ENCODE results near the gene PGAP3.

The PGAP3 gene

DNA sequence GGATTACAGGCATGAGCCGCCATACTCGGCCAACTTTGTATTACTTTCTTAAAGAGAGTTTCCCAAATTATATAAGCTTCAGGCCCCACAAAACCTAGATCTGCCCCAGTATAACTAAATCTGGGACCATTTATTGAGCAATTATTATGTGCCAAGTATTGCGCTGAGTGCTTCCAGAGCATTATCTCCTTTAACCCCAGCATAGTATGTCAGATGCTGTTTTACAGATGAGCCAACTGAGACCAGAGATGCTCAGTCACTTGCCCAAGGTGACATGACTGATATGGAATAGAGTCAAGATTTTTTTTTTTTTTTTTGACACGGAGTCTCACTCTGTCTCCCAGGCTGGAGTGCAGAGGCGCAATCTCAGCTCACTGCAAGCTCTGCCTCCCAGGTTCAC lies 10.1 kb upstream of the PGAP3 start:
- in situ Hi-C loops (cut with MboI; ENCODE audit: low sequenced_read_pairs) = no loop called here

DNA sequence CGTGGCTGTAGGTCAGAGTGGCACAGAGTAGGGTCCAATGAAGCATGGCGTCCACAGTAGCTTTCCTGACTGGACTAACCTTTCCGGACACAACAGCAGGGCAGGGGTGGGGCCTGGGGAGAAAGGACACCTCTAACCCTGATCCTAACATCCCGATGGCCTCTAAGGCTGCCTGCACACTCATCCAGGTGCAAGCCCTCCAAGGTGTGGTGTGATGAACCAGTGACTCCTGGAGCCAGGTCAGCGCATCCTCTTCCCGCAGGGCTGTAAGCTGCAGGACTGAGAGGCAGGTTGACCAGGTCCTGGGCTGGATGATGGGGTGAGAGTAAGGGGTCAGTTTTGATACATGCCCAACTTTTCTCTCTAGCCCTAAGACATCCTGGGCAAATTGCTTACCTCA lies 8.9 kb upstream of the PGAP3 start:
- in situ Hi-C loops (cut with MboI; ENCODE audit: low sequenced_read_pairs) = no loop called here

DNA sequence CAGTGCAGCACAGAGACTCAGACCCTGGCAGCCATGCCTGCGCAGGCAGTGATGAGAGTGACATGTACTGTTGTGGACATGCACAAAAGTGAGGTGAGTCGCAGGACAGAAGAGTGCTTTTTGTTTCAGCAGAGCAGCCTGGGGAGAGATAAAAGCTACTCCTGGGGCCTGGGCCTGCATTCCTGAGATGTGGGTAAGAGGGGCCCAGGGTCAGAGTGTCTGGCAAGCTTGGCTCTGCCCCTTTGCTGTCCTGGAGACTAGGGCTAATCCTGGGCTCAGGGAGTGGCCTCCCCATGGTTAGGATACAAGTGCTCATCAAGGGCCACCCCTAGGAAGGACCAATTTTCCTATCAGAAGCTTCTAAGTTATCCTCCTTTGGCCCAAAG lies 7.2 kb upstream of the PGAP3 start:
- in situ Hi-C loops (cut with MboI; ENCODE audit: low sequenced_read_pairs) = no loop called here

DNA sequence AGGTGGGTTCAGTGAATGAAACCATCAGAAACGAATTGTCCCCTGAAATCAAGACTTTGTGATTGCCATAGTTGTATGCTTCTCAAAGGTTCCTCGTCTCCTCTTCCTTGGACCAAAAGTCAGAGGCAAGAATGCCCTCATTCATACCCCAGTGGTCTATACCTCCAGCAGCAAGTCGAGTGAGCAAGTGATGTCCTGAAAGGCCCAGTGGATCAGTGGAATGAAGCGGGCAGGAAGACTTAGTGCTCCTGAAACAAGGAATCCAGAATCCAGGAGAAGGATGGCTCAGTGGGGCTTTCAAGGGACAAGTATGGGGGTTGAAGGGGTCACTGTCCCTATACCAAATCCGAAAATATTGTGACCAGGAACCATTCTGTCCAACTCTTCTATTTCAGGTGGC lies 6.7 kb upstream of the PGAP3 start:
- in situ Hi-C loops (cut with MboI; ENCODE audit: low sequenced_read_pairs) = no loop called here

DNA sequence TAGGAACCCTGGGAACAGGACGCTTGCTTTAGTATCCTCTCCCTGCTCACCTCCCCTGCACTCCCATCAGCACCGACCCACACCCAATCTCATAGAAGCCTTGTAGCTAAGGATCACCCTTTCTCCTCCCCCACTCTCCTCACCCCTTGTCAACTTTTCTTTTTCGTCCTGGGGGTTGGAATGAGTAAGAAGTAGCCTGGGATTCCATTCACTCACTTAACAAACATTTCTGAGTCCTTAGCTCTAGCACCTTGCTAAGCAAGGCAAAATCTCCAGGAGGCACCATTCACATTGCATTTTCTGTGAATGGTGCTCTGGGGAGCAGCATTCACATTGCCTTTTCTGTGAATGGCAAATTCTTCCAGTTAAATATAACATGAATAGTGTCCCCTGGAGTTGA lies 1.1 kb upstream of the PGAP3 start:
- in situ Hi-C loops (cut with MboI; ENCODE audit: low sequenced_read_pairs) = no loop called here

DNA sequence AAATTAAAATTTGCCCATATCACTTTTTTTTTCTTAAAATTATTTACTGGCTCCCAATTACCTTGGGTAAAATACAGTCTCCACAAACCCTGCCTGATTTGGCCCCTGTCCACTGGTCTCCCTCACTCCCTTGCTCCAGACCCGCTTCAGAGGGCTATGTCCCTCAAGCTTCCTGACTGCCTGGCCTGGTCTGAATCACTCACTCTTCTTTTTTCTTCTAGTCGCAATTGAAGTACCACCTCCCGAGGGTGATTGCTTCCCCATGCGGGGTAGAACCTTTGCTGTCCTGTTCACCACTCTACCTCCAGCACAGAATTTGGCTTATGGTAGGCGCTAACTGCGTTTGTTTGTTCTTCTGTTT lies 598 bp upstream of the PGAP3 start:
- in situ Hi-C loops (cut with MboI; ENCODE audit: low sequenced_read_pairs) = no loop called here

DNA sequence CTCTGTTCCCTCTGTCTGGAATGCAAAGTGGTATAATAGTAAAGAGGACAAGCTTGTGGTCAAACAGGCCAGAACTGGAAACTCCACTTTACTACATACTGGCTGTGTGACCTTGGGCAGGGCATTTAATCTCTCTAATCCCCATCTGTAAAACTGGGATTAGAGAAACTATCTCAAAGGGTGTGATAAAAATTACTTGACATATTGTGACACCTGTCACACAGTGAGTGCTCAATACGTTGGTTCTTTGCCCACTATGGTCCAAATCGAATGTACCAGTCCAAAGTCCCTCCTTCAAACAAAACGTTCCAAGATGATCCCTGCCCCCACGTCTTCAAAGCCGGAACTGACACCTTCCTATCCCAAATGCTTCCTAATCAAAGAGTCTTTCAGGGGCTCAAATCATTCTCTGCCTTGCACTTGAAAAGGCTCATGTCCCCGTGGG lies 734 bp downstream of the PGAP3 start:
- in situ Hi-C loops (cut with MboI; ENCODE audit: low sequenced_read_pairs) = no loop called here

DNA sequence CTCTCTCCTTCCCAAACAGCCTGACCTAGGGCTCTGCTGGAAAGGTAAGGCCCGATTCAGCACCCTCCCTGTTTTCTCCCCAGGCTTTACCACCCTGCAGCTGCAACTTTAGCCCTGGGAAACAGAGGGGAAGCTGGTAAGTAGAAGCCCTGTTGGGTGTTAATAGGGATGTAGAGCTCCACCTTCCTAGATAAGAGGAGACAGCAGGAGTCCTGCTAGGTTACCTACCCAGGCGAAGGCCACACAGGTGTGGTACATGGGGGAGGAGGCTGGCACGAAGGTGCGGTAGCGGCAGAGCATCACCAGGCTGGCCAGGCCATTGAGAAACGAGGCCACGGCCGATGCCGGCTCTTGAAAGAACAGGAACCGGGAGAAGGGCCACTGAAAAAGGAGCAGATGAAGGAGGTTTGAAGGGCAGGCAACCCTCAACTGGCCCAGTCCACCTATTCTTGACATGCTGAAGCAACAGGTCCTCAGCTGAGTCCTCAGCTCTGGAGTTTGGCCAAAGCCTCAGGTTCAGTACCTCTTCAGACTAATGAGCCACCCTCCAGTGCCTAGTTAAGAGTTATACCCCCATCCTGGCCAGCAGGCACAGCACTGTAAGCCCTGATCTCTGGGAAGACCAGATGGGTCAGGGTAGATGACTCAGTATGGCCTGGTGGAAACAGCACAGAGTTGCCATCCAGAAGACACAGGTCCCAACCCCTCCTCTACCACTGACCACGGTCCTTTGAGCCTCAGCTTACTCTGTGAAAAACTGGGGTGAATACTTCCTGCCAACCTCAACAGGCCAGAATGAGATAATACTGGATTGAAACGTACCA lies 3.3 kb downstream of the PGAP3 start:
- in situ Hi-C loops (cut with MboI; ENCODE audit: low sequenced_read_pairs) = no loop called here

DNA sequence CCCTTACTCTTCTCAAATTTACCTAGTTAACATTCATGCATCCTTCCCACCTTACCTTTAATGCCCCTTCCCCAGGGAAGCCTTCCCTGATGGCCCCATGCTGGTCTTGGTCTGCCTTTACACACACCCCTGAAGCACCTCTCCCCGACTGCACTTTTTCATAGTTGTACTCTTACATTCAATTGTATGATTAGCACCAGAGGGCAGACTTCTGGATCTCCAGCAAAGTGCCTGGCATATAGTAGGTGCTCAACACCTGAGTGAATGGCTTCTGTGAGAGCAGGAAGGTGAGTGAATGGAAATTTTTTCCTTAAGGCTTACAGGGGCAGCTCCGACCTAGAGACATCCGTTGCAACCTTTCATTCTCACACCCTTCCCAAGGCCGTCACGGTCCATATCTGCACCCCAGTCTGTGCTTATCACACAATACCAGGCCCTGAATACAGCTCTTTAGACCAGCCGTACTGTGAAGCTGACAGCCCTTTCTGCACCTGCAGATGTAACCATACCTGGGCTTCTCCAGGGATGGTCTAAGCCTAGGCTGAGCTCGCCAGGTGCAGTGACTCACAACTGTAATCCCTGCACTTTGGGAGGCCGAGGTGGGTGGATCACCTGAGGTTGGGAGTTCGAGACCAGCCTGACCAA lies 4.4 kb downstream of the PGAP3 start:
- in situ Hi-C loops (cut with MboI; ENCODE audit: low sequenced_read_pairs) = no loop called here

DNA sequence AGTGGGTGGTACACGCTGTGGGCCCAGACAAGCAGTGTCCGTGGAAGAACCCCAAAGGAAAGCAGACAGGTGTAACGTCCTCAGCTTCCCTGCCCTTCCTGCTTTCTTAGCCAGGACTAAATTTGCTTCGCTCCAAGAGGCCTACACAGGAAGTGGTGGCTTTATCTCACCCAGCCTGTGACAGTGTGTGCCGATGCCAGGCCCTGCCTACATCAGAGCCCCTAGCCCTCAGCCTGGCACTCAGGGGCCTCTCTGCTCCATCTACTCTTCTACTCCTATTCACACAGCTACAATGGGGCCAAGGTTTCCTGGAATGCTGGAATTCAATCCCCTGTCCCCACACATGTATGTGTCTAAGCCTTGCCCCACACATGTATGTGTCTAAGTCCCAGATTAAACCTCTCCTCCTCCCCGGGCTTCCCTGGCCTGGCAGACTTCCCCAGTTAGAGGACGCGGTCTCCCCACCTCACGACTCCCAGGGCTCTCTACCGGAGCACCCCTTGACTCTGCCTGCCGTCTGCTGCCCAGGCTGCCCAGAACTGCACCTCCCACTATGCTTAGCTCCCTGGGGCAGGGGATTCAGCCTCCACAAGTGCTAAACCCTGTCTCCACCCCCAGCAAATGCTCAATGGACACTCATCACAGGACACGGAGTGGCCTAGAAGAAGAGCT lies 8.2 kb downstream of the PGAP3 start:
- in situ Hi-C loops (cut with MboI; ENCODE audit: low sequenced_read_pairs) = no loop called here

DNA sequence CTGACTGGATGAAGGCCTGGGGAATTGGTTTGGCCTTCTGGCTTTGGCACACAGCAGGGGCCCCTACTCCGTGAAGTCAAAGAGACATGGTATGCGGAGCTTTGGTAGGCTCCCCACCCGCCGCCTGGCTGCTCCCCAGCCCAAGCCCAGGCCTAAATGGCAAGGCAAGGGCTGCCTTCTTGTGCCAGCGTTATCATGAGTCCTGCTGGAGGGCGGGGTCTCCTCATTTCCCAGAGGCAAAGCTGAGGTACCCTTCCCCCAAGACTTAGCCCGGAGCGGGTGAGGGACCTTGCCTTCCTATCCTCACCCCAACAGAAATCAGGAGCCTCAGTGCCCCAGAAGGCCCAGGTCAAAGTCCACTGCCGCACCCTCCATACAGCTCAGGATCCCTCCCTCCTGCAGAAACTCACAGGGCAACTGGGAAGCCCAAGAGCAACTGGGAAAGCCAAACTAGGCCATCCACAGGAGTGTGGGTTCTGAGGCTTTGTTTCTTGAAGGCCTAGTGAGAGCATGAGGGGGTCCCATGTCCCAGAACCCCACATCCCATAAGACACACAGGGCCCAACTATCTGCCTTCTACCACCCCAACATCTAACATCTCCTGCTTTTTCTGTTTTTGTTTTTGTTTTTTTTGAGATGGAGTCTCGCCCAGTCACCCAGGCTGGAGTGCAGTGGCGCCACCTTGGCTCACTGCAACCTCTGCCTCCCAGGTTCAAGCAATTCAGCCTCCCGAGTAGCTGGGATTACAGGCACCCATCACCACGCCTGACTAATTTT lies 9.3 kb downstream of the PGAP3 start:
- in situ Hi-C loops (cut with MboI; ENCODE audit: low sequenced_read_pairs) = no loop called here

DNA sequence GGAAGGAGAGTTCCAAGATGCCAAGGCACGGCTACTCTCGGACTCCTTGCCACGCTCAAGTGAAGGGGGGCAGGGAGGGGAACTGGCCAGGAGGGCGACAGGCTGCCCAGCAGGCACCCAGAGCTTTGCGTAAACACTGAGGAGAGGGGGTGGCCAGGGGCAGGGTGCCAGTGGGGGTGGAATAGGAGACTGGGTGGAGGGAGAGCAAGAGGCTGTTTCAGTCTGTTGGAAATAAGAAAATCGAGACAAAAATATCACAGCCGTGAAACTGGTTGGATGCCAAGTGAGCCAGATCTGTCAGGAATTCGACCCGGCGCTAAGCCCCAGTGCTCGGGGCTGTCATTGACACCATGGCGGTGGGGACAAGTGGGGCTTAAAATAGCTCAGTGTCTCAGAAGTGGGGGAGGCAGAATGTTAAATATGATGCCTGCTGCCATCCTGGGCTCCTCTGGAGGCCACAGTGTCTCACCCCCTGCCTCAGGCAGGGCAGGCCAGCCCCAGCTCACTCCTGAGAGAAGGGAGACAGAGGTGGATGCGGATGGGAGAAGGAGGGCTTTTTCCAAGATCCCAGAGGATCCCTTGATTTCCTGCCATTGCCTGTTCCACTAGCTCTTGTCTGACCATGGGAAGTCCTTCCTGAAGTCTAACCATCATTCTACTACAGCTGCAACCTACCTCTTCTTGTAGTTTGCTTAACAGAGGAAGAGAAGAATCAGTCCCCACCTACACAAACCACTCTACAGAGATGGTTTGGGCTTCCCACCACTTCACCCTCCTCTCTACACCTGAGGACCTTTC lies 10.1 kb downstream of the PGAP3 start:
- in situ Hi-C loops (cut with MboI; ENCODE audit: low sequenced_read_pairs) = no loop called here

DNA sequence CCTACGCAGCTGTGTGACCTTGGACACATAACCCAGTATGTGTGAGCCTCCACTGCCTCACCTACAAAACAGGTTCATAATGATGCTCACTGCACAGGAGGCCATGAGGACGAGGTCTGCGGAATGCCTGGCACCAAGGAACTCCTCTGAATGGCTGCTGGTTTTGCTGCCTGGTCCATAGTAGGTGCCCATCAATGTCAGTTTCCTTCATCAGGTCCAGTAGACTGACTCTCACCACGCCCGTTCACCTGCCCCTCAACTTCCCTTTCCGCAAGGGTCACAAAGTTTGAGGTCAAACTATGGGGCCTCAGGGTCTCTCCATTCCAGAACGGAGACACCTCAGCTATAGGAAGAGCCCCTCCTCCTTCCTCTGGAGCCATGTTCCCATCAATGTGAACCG lies 10.8 kb downstream of the PGAP3 start:
- in situ Hi-C loops (cut with MboI; ENCODE audit: low sequenced_read_pairs) = no loop called here

DNA sequence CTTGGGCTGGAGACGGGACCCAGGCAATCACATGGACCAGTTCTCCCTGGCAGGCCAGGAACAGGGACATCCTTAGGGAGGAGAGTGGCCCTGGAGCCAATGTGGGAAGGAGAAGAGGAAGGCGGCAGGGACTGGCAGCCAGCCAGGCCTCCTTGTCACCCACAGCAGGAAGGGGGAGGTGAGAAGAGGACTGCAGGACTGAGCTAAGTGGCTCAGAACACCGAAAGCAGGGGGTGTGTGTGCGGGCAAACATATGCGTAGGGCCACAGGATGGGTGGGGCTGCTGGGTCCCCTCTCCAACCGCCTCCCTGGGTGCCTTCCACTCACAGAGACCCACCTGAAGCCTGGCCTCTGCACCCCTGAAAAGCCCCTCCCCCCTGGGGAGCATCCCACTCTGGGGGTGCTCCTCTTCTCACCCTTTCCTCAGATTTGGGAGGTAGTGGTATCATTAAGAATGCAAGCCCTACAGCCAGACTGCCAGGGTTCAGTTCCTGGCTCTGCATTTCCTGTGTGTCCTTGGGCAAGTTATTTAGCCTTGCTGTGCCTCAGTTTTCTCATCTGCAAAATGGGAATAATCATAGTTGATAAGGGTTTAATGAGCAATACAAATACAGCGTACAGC lies 11.5 kb downstream of the PGAP3 start:
- in situ Hi-C loops (cut with MboI; ENCODE audit: low sequenced_read_pairs) = no loop called here

DNA sequence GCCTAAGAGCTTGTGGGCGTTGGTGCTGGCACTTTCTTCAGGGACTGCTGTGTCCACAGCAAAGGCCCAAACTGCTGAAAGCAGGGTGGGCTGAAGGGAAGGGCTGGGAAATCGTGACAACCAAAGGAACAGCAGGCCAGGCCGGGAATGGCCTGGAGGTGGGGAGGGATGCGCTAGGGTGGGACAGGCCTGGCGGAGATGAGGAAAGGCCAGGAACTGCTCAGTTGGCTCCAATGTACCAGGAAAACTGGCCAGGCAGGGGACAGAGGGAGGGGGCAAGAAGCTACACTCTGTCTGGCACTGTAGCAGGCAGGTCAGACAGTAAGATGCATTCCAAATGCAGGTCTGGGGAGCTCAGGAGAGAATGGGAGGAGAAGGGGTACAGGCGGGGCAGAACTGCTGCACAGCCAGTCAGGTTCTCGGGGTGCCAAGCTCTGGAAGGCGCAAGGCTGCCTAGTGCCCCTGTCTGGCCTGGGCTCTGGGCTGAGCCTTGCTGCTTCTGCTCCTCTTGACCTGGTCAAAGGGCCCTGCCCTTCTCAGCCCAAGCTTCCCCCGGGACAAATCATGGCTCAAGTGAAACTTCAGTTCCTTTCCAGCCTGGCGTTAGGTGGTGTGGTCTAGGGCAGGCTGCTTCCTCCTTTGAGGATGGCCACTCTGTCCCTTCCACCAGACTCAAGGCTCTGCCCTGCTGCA lies 12.3 kb downstream of the PGAP3 start:
- in situ Hi-C loops (cut with MboI; ENCODE audit: low sequenced_read_pairs) = no loop called here

DNA sequence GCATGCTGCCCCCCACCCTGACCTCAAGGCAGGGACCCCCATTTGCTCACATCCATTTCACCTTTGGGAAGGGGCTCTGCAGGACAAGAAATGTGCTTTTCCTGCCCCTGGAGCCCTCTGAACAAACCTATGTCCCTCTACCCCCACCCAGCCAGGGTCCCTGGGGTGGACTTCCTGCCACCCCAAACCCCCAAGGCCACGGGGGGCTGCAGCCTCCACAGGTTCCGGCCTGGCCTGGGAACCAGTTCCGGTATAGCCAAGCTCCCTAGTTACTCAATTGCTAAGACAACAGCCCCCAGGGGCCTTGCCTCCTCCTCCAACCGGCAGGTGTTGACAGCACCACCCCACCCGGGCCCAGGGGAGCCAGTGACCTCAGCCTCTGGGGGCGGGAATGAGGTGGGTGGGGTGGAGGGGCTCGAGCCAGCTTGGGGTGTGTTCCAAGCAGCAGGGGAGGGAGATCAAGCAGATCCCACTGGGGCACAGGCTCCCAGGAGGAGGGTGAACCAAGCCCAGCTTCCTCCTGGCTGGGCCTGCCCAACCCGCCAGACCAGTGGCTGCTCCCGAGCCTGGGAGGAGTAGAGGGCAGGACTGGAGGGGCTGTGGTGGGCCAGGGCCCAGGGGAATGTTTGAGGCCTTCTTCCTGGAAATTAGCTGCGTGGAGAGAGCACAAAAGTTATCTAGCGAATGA lies 13.0 kb downstream of the PGAP3 start:
- in situ Hi-C loops (cut with MboI; ENCODE audit: low sequenced_read_pairs) = no loop called here

DNA sequence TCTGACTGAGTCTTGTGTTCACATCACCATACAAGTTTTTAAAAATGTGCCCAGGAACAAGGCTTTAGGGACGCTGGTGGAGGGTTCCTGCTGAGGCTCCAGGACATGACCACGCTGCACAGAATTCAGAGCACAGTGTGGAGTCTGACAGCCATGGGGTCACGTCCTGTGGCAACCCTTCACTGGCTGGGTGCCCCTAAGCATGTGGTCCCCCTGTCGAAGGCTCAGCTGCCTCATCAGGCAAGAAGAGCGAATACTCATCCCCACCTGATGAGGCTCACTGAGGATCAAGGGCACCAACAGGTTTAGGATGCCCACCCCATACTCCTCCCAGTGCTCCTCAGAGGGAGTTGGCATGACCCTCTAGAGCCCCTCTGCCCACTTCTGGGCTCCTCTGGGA lies 13.7 kb downstream of the PGAP3 start:
- in situ Hi-C loops (cut with MboI; ENCODE audit: low sequenced_read_pairs) = no loop called here

DNA sequence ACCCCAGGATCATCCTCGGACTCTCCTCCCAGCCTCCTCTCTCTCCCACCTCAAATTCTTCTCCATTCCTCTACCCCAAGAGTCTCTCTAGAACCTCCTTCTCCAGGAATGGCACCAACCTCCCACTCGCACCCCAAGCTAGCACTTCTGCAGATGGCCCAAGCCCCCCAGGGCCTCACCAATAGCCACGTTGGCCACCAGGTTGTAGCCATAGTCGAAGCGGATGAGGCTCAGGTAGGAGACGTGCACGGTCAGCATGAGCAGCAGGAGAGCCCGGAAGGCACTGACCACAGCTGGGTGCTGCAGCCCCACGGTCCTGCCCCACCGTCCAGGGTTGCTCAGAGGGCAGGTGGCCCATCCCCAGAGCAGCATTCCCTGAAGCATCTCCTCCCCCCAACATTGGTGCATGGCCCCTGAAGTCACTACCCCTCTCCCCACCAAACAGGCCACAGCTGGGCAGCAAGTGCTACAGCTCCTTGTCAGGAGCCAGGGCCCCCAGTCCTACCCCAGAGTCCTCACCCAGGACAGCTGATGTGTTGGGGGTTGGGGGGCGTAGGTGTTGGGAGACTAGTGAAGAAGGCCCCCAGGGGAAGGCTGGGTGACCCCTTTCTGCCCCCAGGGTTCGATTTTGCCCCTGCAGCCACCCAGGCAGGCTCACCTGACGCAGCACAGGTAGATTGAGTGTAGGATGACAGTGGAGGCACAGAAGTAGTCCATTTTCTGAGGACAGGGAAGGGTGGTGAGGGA lies 14.3 kb downstream of the PGAP3 start:
- in situ Hi-C loops (cut with MboI; ENCODE audit: low sequenced_read_pairs) = no loop called here
